ENCODE results near the gene MAP7D1. TPM values are rescaled to one million over a fixed set of nuclear protein-coding genes. Genes with fewer than 3 reads are reported as not detected.

MAP7D1 gene
- total RNA-seq, 1 experiment from 2014 or later = 265 TPM

Other genes with a start within 250 kb of the MAP7D1 start
- gene AGO3, start 225.1 kb upstream of the MAP7D1 start, total RNA-seq (2014; rRNA removed; shearing (Covaris generic)) = 8.1 and 19.3 TPM in 2 replicates
- gene TEKT2, start 72.1 kb upstream of the MAP7D1 start, total RNA-seq (2014; rRNA removed; shearing (Covaris generic)) = 0.25 TPM in 1 of 2 replicates, not detected in the other
- 53.0 and 60.6 TPM in 2 replicates for gene ADPRS, start 67.3 kb upstream of the MAP7D1 start, total RNA-seq (2014; rRNA removed; shearing (Covaris generic))
- 1.7 and 2.2 TPM in 2 replicates for gene COL8A2, start 30.9 kb upstream of the MAP7D1 start, total RNA-seq (2014; rRNA removed; shearing (Covaris generic))
- 132 and 147 TPM in 2 replicates for gene TRAPPC3, start 6.7 kb upstream of the MAP7D1 start, total RNA-seq (2014; rRNA removed; shearing (Covaris generic))
- gene THRAP3, start 68.3 kb downstream of the MAP7D1 start, total RNA-seq (2014; rRNA removed; shearing (Covaris generic)) = 67.3 and 67.4 TPM in 2 replicates
- gene SH3D21, start 150.2 kb downstream of the MAP7D1 start, total RNA-seq (2014; rRNA removed; shearing (Covaris generic)) = 0.25 TPM in 1 of 2 replicates, not detected in the other
- 35.8 and 44.5 TPM in 2 replicates for gene EVA1B, start 167.5 kb downstream of the MAP7D1 start, total RNA-seq (2014; rRNA removed; shearing (Covaris generic))
- 13.2 and 21.4 TPM in 2 replicates for gene STK40, start 229.8 kb downstream of the MAP7D1 start, total RNA-seq (2014; rRNA removed; shearing (Covaris generic))
- gene LSM10, start 241.7 kb downstream of the MAP7D1 start, total RNA-seq (2014; rRNA removed; shearing (Covaris generic)) = 6.8 and 7.6 TPM in 2 replicates

Measured in M059J (cell line).